Left lobe of liver (tissue), 2 donors: ENCODE measurements around the gene IDH3G. TPM values are rescaled to one million over a fixed set of nuclear protein-coding genes. Genes with fewer than 3 reads are reported as not detected.
"Not testable (repeated sequence)": the region's sequence is repeated elsewhere in the genome, so short reads cannot be mapped to it uniquely, and the experiment has no call there.

ENCODE experiments used
- ATAC-seq: fragments of 200-7000 bp; cut with Tn5 transposase; one replicate; pipeline ENCODE4 v1.9.1; 2020; ENCODE audit warnings: mild to moderate bottlenecking, moderate library complexity
- DNase-seq: peaks from one replicate; pipeline ENCODE4 v3.0.0-alpha.2; 2020; ENCODE audit warnings: low spot score
- total RNA-seq: library from RNA; stranded (reverse); gene quantifications from one replicate; pipeline ENCODE4 v1.2.1, GENCODE V29; 2021
- donor health status: DM: no; HTN: no; CAD: no; lungs with moderate emphysema.
- donor health status: DM: no; HTN: yes; CAD: no.

Gene IDH3G
- total RNA-seq, 1 donor from 2014 or later = 25.4 TPM

- ATAC-seq = no peak
- DNase-seq = no peak
Observed at GRCh38 chrX:153763298-153763932, 30.8 kb downstream of the IDH3G start.

- ATAC-seq (no peak), DNase-seq (no peak)
Observed at GRCh38 chrX:153762626-153763173, 31.5 kb downstream of the IDH3G start.

GRCh38 chrX:153761863-153762262, 32.3 kb downstream of the IDH3G start:
- ATAC-seq = no peak
- DNase-seq = no peak

GRCh38 chrX:153755136-153755535, 39.0 kb downstream of the IDH3G start:
- ATAC-seq = no peak
- no peak for DNase-seq

GRCh38 chrX:153750127-153750774, 43.9 kb downstream of the IDH3G start:
- no peak for ATAC-seq
- DNase-seq = no peak

- not testable (repeated sequence) for DNase-seq, ATAC-seq
Observed at GRCh38 chrX:153749017-153749416, 45.2 kb downstream of the IDH3G start.

- DNase-seq, ATAC-seq: not testable (repeated sequence)
Observed at GRCh38 chrX:153746991-153747390, 47.2 kb downstream of the IDH3G start.

- DNase-seq = no peak
- no peak for ATAC-seq
Observed at GRCh38 chrX:153746359-153746758, 47.8 kb downstream of the IDH3G start.

- DNase-seq = not testable (repeated sequence)
Observed at GRCh38 chrX:153745067-153745433, 49.1 kb downstream of the IDH3G start.

GRCh38 chrX:153744210-153745066, 49.7 kb downstream of the IDH3G start:
- ATAC-seq = no peak
- no peak for DNase-seq

More at GRCh38 chrX:153745067-153745433, 49.1 kb downstream of the IDH3G start:
- ATAC-seq = not testable (repeated sequence)

- ATAC-seq, DNase-seq: not testable (repeated sequence)
Observed at GRCh38 chrX:153743468-153744209, 50.5 kb downstream of the IDH3G start.

GRCh38 chrX:153742796-153743467, 51.2 kb downstream of the IDH3G start:
- DNase-seq, ATAC-seq: not testable (repeated sequence)

GRCh38 chrX:153742111-153742510, 52.1 kb downstream of the IDH3G start:
- DNase-seq, ATAC-seq: not testable (repeated sequence)

- ATAC-seq = no peak
Observed at GRCh38 chrX:153741446-153741845, 52.7 kb downstream of the IDH3G start.

GRCh38 chrX:153740631-153741222, 53.4 kb downstream of the IDH3G start:
- no peak for DNase-seq
- no peak for ATAC-seq

More at GRCh38 chrX:153741446-153741845, 52.7 kb downstream of the IDH3G start:
- DNase-seq = no peak

GRCh38 chrX:153739754-153740486, 54.3 kb downstream of the IDH3G start:
- no peak for DNase-seq
- no peak for ATAC-seq

- DNase-seq (no peak), ATAC-seq (no peak)
Observed at GRCh38 chrX:153738056-153738605, 56.0 kb downstream of the IDH3G start.

GRCh38 chrX:153736871-153737441, 57.2 kb downstream of the IDH3G start:
- ATAC-seq (no peak), DNase-seq (no peak)
